ENCODE results near the gene TMEM178B. TPM values are rescaled to one million over a fixed set of nuclear protein-coding genes. Genes with fewer than 3 reads are reported as not detected.
A peak's percentile ranks its signal among the peaks of the same experiment; 100 is the strongest.
"Not testable (repeated sequence)": the region's sequence is repeated elsewhere in the genome, so short reads cannot be mapped to it uniquely, and the experiment has no call there.

TMEM178B gene
- polyA plus RNA-seq, 2 of the 4 experiments (the other 2 are of a cell fraction): 0.88 to 0.93 TPM

GRCh38 chr7:141381794-141382427 lies 308.0 kb downstream of the TMEM178B start:
- POLR2A ChIA-PET: no interaction called here
- CTCF ChIA-PET: no interaction called here
- FAIRE-seq: no peak

DNA sequence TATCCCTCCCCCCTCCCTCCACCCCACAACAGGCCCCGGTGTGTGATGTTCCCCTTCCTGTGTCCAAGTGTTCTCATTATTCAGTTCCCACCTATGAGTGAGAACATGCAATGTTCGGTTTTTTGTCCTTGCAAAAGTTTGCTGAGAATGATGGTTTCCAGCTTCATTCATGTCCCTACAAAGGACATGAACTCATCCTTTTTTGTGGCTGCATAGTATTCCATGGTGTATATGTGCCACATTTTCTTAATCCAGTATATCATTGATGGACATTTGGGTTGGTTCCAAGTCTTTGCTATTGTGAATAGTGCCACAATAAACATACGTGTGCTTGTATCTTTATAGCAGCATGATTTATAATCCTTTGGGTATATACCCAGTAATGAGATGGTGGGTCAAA lies 309.5 kb downstream of the TMEM178B start:
- CTCF ChIA-PET; DNase-seq (ENCODE audit: low read depth in 1 of 2, low spot score in 1 of 2): not testable (repeated sequence)

More at GRCh38 chr7:141381794-141382427, 308.0 kb downstream of the TMEM178B start:
- 1% methylated on average over 3 of the region's 3 CpGs for WGBS (ENCODE audit: missing lambda C conversion rate)
- no peak for DNase-seq (ENCODE audit: low read depth in 1 of 2, low spot score in 1 of 2)
- peak overlapping the region; percentile 22; the same call in 2 of the 3 replicates for H3K4me2 ChIP-seq
- H3K27ac ChIP-seq: no peak overlapping the region
- peak in 1 of 2 experiments; percentile 46; a peak in 2 of 6 replicates for ATAC-seq
- H3K4me3 ChIP-seq: no peak overlapping the region
- no peaks in the 10 kb centered on the region for H3K9me3 ChIP-seq
- TF ChIP-seq, protein P1, sequence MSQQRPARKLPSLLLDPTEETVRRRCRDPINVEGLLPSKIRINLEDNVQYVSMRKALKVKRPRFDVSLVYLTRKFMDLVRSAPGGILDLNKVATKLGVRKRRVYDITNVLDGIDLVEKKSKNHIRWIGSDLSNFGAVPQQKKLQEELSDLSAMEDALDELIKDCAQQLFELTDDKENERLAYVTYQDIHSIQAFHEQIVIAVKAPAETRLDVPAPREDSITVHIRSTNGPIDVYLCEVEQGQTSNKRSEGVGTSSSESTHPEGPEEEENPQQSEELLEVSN (IDR thresholded peaks at IDR 0.05; ENCODE audit: borderline replicate concordance, low read depth): no peak
- TF ChIP-seq JUN (IDR thresholded peaks at IDR 0.05): no peak
- TF ChIP-seq FOSB (CRISPR knock-in tag; IDR thresholded peaks at IDR 0.05): no peak
- no peak for TF ChIP-seq RNF2 (IDR thresholded peaks at IDR 0.05; ENCODE audit: borderline replicate concordance, low read depth)
- no peak for TF ChIP-seq KDM5A (IDR thresholded peaks at IDR 0.05)
- no peak for TF ChIP-seq TFCP2L1 (CRISPR knock-in tag; IDR thresholded peaks at IDR 0.05)
- TF ChIP-seq, protein P2, sequence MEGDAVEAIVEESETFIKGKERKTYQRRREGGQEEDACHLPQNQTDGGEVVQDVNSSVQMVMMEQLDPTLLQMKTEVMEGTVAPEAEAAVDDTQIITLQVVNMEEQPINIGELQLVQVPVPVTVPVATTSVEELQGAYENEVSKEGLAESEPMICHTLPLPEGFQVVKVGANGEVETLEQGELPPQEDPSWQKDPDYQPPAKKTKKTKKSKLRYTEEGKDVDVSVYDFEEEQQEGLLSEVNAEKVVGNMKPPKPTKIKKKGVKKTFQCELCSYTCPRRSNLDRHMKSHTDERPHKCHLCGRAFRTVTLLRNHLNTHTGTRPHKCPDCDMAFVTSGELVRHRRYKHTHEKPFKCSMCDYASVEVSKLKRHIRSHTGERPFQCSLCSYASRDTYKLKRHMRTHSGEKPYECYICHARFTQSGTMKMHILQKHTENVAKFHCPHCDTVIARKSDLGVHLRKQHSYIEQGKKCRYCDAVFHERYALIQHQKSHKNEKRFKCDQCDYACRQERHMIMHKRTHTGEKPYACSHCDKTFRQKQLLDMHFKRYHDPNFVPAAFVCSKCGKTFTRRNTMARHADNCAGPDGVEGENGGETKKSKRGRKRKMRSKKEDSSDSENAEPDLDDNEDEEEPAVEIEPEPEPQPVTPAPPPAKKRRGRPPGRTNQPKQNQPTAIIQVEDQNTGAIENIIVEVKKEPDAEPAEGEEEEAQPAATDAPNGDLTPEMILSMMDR (IDR thresholded peaks at IDR 0.05): no peak
- TF ChIP-seq ESRRA (IDR thresholded peaks at IDR 0.05; ENCODE audit: borderline replicate concordance, low read length): no peak
- TF ChIP-seq, protein P3, sequence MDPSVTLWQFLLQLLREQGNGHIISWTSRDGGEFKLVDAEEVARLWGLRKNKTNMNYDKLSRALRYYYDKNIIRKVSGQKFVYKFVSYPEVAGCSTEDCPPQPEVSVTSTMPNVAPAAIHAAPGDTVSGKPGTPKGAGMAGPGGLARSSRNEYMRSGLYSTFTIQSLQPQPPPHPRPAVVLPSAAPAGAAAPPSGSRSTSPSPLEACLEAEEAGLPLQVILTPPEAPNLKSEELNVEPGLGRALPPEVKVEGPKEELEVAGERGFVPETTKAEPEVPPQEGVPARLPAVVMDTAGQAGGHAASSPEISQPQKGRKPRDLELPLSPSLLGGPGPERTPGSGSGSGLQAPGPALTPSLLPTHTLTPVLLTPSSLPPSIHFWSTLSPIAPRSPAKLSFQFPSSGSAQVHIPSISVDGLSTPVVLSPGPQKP (IDR thresholded peaks at IDR 0.05; ENCODE audit: low read depth, low read length): no peak
- TF ChIP-seq, protein P4, sequence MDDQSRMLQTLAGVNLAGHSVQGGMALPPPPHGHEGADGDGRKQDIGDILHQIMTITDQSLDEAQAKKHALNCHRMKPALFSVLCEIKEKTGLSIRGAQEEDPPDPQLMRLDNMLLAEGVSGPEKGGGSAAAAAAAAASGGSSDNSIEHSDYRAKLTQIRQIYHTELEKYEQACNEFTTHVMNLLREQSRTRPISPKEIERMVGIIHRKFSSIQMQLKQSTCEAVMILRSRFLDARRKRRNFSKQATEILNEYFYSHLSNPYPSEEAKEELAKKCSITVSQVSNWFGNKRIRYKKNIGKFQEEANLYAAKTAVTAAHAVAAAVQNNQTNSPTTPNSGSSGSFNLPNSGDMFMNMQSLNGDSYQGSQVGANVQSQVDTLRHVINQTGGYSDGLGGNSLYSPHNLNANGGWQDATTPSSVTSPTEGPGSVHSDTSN (IDR thresholded peaks at IDR 0.05): no peak
- no peak for TF ChIP-seq ZNF302 (CRISPR knock-in tag; IDR thresholded peaks at IDR 0.05)
- no peak for TF ChIP-seq ZFP36 (IDR thresholded peaks at IDR 0.05; ENCODE audit: borderline replicate concordance, partially characterized antibody)
- no peak for TF ChIP-seq GATA3 (IDR thresholded peaks at IDR 0.05; ENCODE audit: borderline replicate concordance)
- no peaks in the 10 kb centered on the region for H3K4me1 ChIP-seq

DNA sequence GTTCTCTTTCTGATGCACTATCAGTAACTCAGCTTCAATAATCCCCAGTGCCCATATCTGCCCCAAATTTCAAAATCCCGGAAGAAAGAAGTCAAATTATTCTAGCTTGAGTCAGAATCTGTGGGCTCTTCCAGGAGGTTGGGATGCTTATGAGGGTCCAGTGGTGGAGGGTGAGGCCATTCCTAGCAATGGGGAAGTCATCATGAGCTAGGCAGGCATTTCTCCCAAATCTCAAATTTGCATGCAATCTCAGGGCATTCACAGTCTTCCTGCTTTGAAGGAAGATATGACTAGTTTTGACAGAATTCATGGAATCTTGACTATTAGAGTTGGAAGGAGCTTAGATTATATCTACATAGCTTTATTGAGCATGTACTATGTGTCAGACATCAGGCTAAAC lies 313.0 kb downstream of the TMEM178B start:
- FAIRE-seq (no peak), ATAC-seq (no peak), DNase-seq (ENCODE audit: low read depth in 1 of 2, low spot score in 1 of 2) (no peak)
- H3K4me3 ChIP-seq: no peak overlapping the region
- ChIA-PET CTCF (no interaction called here), POLR2A (no interaction called here)
- H3K4me1 ChIP-seq: no peaks in the 10 kb centered on the region
- no peak overlapping the region for H3K4me2 ChIP-seq
- H3K27ac ChIP-seq: no peak overlapping the region
- 64% methylated on average over 1 of the region's 1 CpG for WGBS (ENCODE audit: missing lambda C conversion rate)
- H3K9me3 ChIP-seq: no peaks in the 10 kb centered on the region
- TF ChIP-seq, protein P5, sequence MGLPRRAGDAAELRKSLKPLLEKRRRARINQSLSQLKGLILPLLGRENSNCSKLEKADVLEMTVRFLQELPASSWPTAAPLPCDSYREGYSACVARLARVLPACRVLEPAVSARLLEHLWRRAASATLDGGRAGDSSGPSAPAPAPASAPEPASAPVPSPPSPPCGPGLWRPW (IDR thresholded peaks at IDR 0.05): no peak
- TF ChIP-seq FOSB (CRISPR knock-in tag; IDR thresholded peaks at IDR 0.05) (no peak), NFE2L2 (conservative IDR thresholded peaks at IDR 0.05; ENCODE audit: low read length) (no peak)
- TF ChIP-seq, protein P4 (IDR thresholded peaks at IDR 0.05): no peak
- TF ChIP-seq, protein P1 (IDR thresholded peaks at IDR 0.05; ENCODE audit: borderline replicate concordance, low read depth): no peak

More for the DNA sequence above, 309.5 kb downstream of the TMEM178B start:
- H3K4me1 ChIP-seq, H3K4me3 ChIP-seq, H3K27ac ChIP-seq, H3K9me3 ChIP-seq, H3K4me2 ChIP-seq, POLR2A ChIA-PET, ATAC-seq, FAIRE-seq: not testable (repeated sequence)
- whole genome bisulfite sequencing (ENCODE audit: missing lambda C conversion rate): 62% methylated on average over 3 of the region's 3 CpGs

Data from A549 (cell line).